DOHH2 (cell line): ENCODE results near the gene ALKBH7.

Experiments used
- H3F3A ChIP-seq: fragments of 200-600 bp; sonication (generic), shearing (Covaris generic); 2 replicates; pipeline ENCODE4 v1.6.0; 2016; ENCODE audit warnings: antibody characterized with exemption, mild to moderate bottlenecking; ENCODE audit not compliant: control insufficient read depth, insufficient read depth
- H3K27ac ChIP-seq: fragments of 200-600 bp; sonication (generic); 2 replicates; pipeline ENCODE4 v1.5.1; 2014; ENCODE audit warnings: low read depth, mild to moderate bottlenecking, low read length, moderate library complexity
- H3K27me3 ChIP-seq: fragments of 200-600 bp; sonication (generic); 2 replicates; pipeline ENCODE4 v1.6.1; 2014; ENCODE audit warnings: mild to moderate bottlenecking, low read length, mixed read lengths; ENCODE audit not compliant: control insufficient read depth
- H3K36me3 ChIP-seq: fragments of 200-600 bp; sonication (generic); 2 replicates; pipeline ENCODE4 v1.6.1; 2014; ENCODE audit warnings: mild to moderate bottlenecking, low read length, moderate library complexity, mixed read lengths; ENCODE audit not compliant: control insufficient read depth
- H3K4me1 ChIP-seq: fragments of 200-600 bp; sonication (generic); 2 replicates; pipeline ENCODE4 v1.6.1; 2014; ENCODE audit warnings: mild to moderate bottlenecking, low read length, mixed read lengths; ENCODE audit not compliant: control insufficient read depth
- H3K4me2 ChIP-seq: fragments of 200-600 bp; sonication (generic); 2 replicates; pipeline ENCODE4 v1.6.0; 2014; ENCODE audit warnings: mild to moderate bottlenecking, low read length, moderate library complexity
- H3K4me3 ChIP-seq: fragments of 200-600 bp; sonication (generic); 2 replicates; pipeline ENCODE4 v1.5.1; 2014; ENCODE audit warnings: mild to moderate bottlenecking, low read length, mixed read lengths
- H3K79me2 ChIP-seq: fragments of 200-600 bp; sonication (generic); 2 replicates; pipeline ENCODE4 v1.6.1; 2014; ENCODE audit warnings: mild to moderate bottlenecking, low read length, mixed read lengths; ENCODE audit not compliant: control insufficient read depth
- H3K9me2 ChIP-seq: fragments of 200-600 bp; sonication (generic); replicated peaks from 2 replicates; pipeline ENCODE4 v1.6.1; 2014; ENCODE audit warnings: mild to moderate bottlenecking, low read length, mixed read lengths; ENCODE audit not compliant: control insufficient read depth
- H3K9me3 ChIP-seq: fragments of 200-600 bp; sonication (generic); 2 replicates; pipeline ENCODE4 v1.6.1; 2014; ENCODE audit warnings: antibody characterized with exemption, low read length, mixed read lengths; ENCODE audit not compliant: control insufficient read depth, insufficient read depth
- H4K20me1 ChIP-seq: fragments of 200-600 bp; sonication (generic); 2 replicates; pipeline ENCODE4 v1.6.0; 2014; ENCODE audit warnings: low read depth, mild to moderate bottlenecking, antibody characterized with exemption, low read length, moderate library complexity; ENCODE audit not compliant: control insufficient read depth, insufficient read depth
- CTCF ChIP-seq: fragments of 200-600 bp; sonication (generic); IDR thresholded peaks from one replicate; pipeline ENCODE4 v1.5.1; 2014; ENCODE audit warnings: antibody characterized with exemption, mild to moderate bottlenecking, low read depth, low read length; ENCODE audit not compliant: poor library complexity, severe bottlenecking
- EZH2phosphoT487 ChIP-seq: fragments of 200-600 bp; sonication (generic); IDR thresholded peaks from 2 replicates; pipeline ENCODE4 v1.6.1; 2017; ENCODE audit warnings: borderline replicate concordance, mild to moderate bottlenecking, antibody characterized with exemption, low read length, moderate library complexity, mixed read lengths

ALKBH7 gene

GRCh38 chr19:6375411-6376010 lies 2.9 kb downstream of the ALKBH7 start, which contains the start of gene PSPN:
TSS of gene PSPN (minus strand) at chr19:6375933. CDS start at chr19:6375849, 84 bp downstream.
- no peak within 1 kb of the TSS for H3K4me3 ChIP-seq
- H3F3A ChIP-seq: 0 out of 2 replicates have a peak, but pooled peaks cover 5% of the 10 kb centered on the region
- H3K27me3 ChIP-seq: no peaks in the 10 kb centered on the region
- no peaks in the 10 kb centered on the region for H3K9me3 ChIP-seq
- no peaks in the 10 kb centered on the region for H4K20me1 ChIP-seq
- H3K4me2 ChIP-seq: no peak within 1 kb of the TSS
- peaks cover 10% of the 10 kb centered on the region for H3K36me3 ChIP-seq
- no peak for TF ChIP-seq EZH2phosphoT487
- no peak within 1 kb of the TSS for H3K27ac ChIP-seq
- no peaks in the 10 kb centered on the region for H3K9me2 ChIP-seq
- H3K4me1 ChIP-seq: peaks cover 13% of the 10 kb centered on the region
- H3K79me2 ChIP-seq: no peaks in the 10 kb centered on the region

- H3K9me2 ChIP-seq: no peaks in the 10 kb centered on the region
- no peaks in the 10 kb centered on the region for H4K20me1 ChIP-seq
- H3K79me2 ChIP-seq: no peaks in the 10 kb centered on the region
- 0 out of 2 replicates have a peak, but pooled peaks cover 2% of the 10 kb centered on the region for H3F3A ChIP-seq
- H3K27me3 ChIP-seq: no peaks in the 10 kb centered on the region
- TF ChIP-seq CTCF (no peak), EZH2phosphoT487 (no peak)
- H3K9me3 ChIP-seq: no peaks in the 10 kb centered on the region
- peaks cover 22% of the 10 kb centered on the region for H3K36me3 ChIP-seq
- H3K4me1 ChIP-seq: peaks cover 13% of the 10 kb centered on the region
- no peak overlapping the region for H3K27ac ChIP-seq
- H3K4me3 ChIP-seq: no peak overlapping the region
- no peak overlapping the region for H3K4me2 ChIP-seq
Observed at GRCh38 chr19:6376512-6377190, 4.1 kb downstream of the ALKBH7 start.

GRCh38 chr19:6378041-6378440 lies 5.4 kb downstream of the ALKBH7 start:
- Histone ChIP-seq H3K9me3 (no peaks in the 10 kb centered on the region), H3K79me2 (no peaks in the 10 kb centered on the region), H3K27me3 (no peaks in the 10 kb centered on the region), H3K4me3 (no peak overlapping the region), H3K9me2 (no peaks in the 10 kb centered on the region), H3K4me2 (no peak overlapping the region), H3K27ac (no peak overlapping the region), H3K4me1 (peaks cover 8% of the 10 kb centered on the region), H3F3A (0 out of 2 replicates have a peak, but pooled peaks cover 2% of the 10 kb centered on the region), H4K20me1 (no peaks in the 10 kb centered on the region), H3K36me3 (peaks cover 31% of the 10 kb centered on the region)
- TF ChIP-seq EZH2phosphoT487 (no peak), CTCF (no peak)

DNA sequence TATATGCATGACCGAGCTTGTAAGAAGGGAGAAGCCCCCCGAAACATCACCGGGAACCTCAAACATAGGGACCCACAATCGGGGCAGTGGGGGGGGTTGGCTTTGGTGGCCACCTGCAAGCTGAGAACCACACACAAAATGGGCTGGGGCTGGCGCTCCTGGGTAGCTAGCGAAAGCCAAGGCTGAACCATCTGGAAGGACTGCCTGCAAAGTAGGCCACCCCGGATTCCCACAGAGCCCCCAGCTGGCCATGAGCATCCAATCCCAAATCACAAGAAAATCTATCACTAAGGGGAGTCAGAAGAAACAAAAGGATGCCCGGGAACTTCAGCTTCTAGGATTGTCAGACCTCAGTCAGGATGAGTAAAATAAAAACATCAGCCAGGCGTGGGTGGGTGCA lies 5.9 kb downstream of the ALKBH7 start:
- Histone ChIP-seq H3K79me2 (no peaks in the 10 kb centered on the region), H3K4me2 (no peak overlapping the region), H3F3A (0 out of 2 replicates have a peak, but pooled peaks cover 2% of the 10 kb centered on the region), H3K4me1 (peaks cover 8% of the 10 kb centered on the region), H4K20me1 (no peaks in the 10 kb centered on the region), H3K36me3 (peaks cover 35% of the 10 kb centered on the region), H3K27ac (no peak overlapping the region), H3K27me3 (no peaks in the 10 kb centered on the region), H3K9me2 (no peaks in the 10 kb centered on the region), H3K9me3 (no peaks in the 10 kb centered on the region), H3K4me3 (no peak overlapping the region)
- TF ChIP-seq EZH2phosphoT487 (no peak), CTCF (no peak)
